ENCODE results near the gene GHDC. TPM values are rescaled to one million over a fixed set of nuclear protein-coding genes. Genes with fewer than 3 reads are reported as not detected.

Gene GHDC
- total and polyA plus RNA-seq, 2 of the 13 experiments (the other 11 are each of a cell fraction or from before 2014, with no cell fraction given), result 15.4 to 22.5 TPM

- TF ChIP-seq JUND (CRISPR knock-in tag; IDR thresholded peaks at IDR 0.05), result peak; percentile 49; the same call in 1 of the 2 replicates
- 0 out of 2 replicates have a peak, but pooled peaks have one; percentile 10 for TF ChIP-seq RARA (CRISPR knock-in tag; IDR thresholded peaks at IDR 0.05)
- TF ChIP-seq EZH2 (conservative IDR thresholded peaks at IDR 0.05; ENCODE audit: low read depth, low read length), result no peak
- peak; percentile 89; the same call in 1 of the 2 replicates for TF ChIP-seq ARID4A (CRISPR knock-in tag; IDR thresholded peaks at IDR 0.05; ENCODE audit: borderline replicate concordance)
- TF ChIP-seq KMT2B (CRISPR knock-in tag; IDR thresholded peaks at IDR 0.05), result peak; percentile 80
- TF ChIP-seq TBX2 (CRISPR knock-in tag; IDR thresholded peaks at IDR 0.05; ENCODE audit: borderline replicate concordance), result peak; percentile 82
- TF ChIP-seq ZNF136 (CRISPR knock-in tag; IDR thresholded peaks at IDR 0.05; ENCODE audit: low read depth), result peak; percentile 91
- no peak; the same call in 1 of the 2 replicates for TF ChIP-seq FOXK1 (CRISPR knock-in tag; IDR thresholded peaks at IDR 0.05; ENCODE audit: borderline replicate concordance, low read depth)
- no peak for TF ChIP-seq SMC3 (IDR thresholded peaks at IDR 0.05; ENCODE audit: low read length)
- peak; percentile 38; the same call in 1 of the 2 replicates for TF ChIP-seq USF2 (IDR thresholded peaks at IDR 0.05; ENCODE audit: low read depth, low read length)
- peak; percentile 66; the same call in 1 of the 2 replicates for TF ChIP-seq USF2 (CRISPR knock-in tag; IDR thresholded peaks at IDR 0.05; ENCODE audit: borderline replicate concordance)
- TF ChIP-seq SIX4 (CRISPR knock-in tag; IDR thresholded peaks at IDR 0.05), result 0 out of 2 replicates have a peak, but pooled peaks have one; percentile 11
- no peak for TF ChIP-seq CEBPG (CRISPR knock-in tag; IDR thresholded peaks at IDR 0.05)
- peak; percentile 75; the same call in 1 of the 2 replicates for TF ChIP-seq MIER2 (CRISPR knock-in tag; IDR thresholded peaks at IDR 0.05)
- TF ChIP-seq ZSCAN9 (CRISPR knock-in tag; IDR thresholded peaks at IDR 0.05; ENCODE audit: borderline replicate concordance), result peak; percentile 81
- TF ChIP-seq ERF (CRISPR knock-in tag; IDR thresholded peaks at IDR 0.05), result peak; percentile 80; the same call in 1 of the 2 replicates
- no peak for TF ChIP-seq ZFP1 (CRISPR knock-in tag; IDR thresholded peaks at IDR 0.05)
- TF ChIP-seq ZBTB20 (CRISPR knock-in tag; IDR thresholded peaks at IDR 0.05; ENCODE audit: borderline replicate concordance, low read depth), result no peak
- TF ChIP-seq MXI1 (IDR thresholded peaks at IDR 0.05; ENCODE audit: borderline replicate concordance, low read depth, low read length), result peak; percentile 62; the same call in 1 of the 3 replicates
- no peak for TF ChIP-seq SCMH1 (CRISPR knock-in tag; IDR thresholded peaks at IDR 0.05; ENCODE audit: borderline replicate concordance)
- TF ChIP-seq MLLT10 (CRISPR knock-in tag; IDR thresholded peaks at IDR 0.05), result no peak
- TF ChIP-seq E2F1 (CRISPR knock-in tag; IDR thresholded peaks at IDR 0.05), result no peak
- TF ChIP-seq ZNF263 (CRISPR knock-in tag; IDR thresholded peaks at IDR 0.05), result peak; percentile 56; the same call in 1 of the 2 replicates
These were observed at the start of gene GHDC (continued) for GRCh38 chr17:42193969-42194899.
